ENCODE results near the gene SMPDL3B.

SMPDL3B gene

DNA sequence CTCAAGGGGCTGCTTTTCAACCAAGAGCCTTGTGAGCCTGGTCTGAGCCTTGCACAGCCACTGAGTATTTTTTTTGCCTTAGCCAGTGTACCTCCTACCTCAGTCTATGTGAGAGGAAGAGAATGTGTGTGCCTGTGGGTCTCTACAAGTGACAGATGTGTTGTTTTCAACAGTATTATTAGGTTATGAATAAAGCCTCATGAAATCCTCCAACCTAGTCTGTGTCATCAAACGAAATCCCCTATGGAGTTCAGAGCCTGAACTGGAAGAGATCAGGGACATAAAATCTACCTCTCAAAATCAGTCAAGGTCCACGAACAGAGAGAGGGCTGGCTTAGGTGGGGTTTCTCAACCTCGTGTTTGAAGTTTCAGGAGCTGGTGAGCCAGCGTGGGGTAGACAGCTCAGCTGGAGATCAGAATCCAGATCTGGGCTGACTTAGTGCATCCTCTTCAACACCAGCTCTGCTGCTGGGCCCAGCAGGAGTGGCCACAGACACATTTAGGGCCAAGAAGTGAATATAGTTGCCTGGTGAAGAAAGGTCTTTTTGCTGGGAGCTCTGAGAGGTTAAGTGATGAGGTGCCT lies 33.2 kb downstream of the SMPDL3B start:
- H3K4me3 ChIP-seq (ENCODE audit: low read length) = no peak overlapping the region
- TF ChIP-seq EZH2phosphoT487 (IDR thresholded peaks at IDR 0.05; ENCODE audit: borderline replicate concordance, low read length) = no peak
- TF ChIP-seq CTCF (IDR thresholded peaks at IDR 0.05; ENCODE audit: low read depth, low read length, poor library complexity, severe bottlenecking) = no peak
- H3F3A ChIP-seq (ENCODE audit: control insufficient read depth, insufficient read depth) = peaks cover 9% of the 10 kb centered on the region
- H3K27ac ChIP-seq (ENCODE audit: low read depth, low read length) = no peak overlapping the region
- H3K79me2 ChIP-seq (ENCODE audit: control insufficient read depth, low read length) = no peaks in the 10 kb centered on the region
- H3K4me1 ChIP-seq (ENCODE audit: control insufficient read depth, low read length) = no peaks in the 10 kb centered on the region
- no peaks in the 10 kb centered on the region for H3K9me3 ChIP-seq (ENCODE audit: control insufficient read depth, insufficient read depth, low read length)
- H3K27me3 ChIP-seq (ENCODE audit: control insufficient read depth, low read length) = no peaks in the 10 kb centered on the region
- H3K9me2 ChIP-seq (replicated peaks; ENCODE audit: control insufficient read depth, low read length) = no peaks in the 10 kb centered on the region
- H3K4me2 ChIP-seq (ENCODE audit: low read length) = no peak overlapping the region
- peaks cover 7% of the 10 kb centered on the region; the same call in 1 of the 2 replicates for H3K36me3 ChIP-seq (ENCODE audit: control insufficient read depth, low read length)
- H4K20me1 ChIP-seq (ENCODE audit: control insufficient read depth, insufficient read depth, low read depth, low read length) = no peaks in the 10 kb centered on the region

- H3K36me3 ChIP-seq (ENCODE audit: control insufficient read depth, low read length) = peaks cover 7% of the 10 kb centered on the region; the same call in 1 of the 2 replicates
- H3F3A ChIP-seq (ENCODE audit: control insufficient read depth, insufficient read depth) = peaks cover 9% of the 10 kb centered on the region
- H3K9me3 ChIP-seq (ENCODE audit: control insufficient read depth, insufficient read depth, low read length) = no peaks in the 10 kb centered on the region
- no peaks in the 10 kb centered on the region for H3K4me1 ChIP-seq (ENCODE audit: control insufficient read depth, low read length)
- no peaks in the 10 kb centered on the region for H4K20me1 ChIP-seq (ENCODE audit: control insufficient read depth, insufficient read depth, low read depth, low read length)
- H3K4me2 ChIP-seq (ENCODE audit: low read length) = no peak overlapping the region
- H3K27ac ChIP-seq (ENCODE audit: low read depth, low read length) = no peak overlapping the region
- no peaks in the 10 kb centered on the region for H3K27me3 ChIP-seq (ENCODE audit: control insufficient read depth, low read length)
- H3K4me3 ChIP-seq (ENCODE audit: low read length) = no peak overlapping the region
- no peak for TF ChIP-seq EZH2phosphoT487 (IDR thresholded peaks at IDR 0.05; ENCODE audit: borderline replicate concordance, low read length)
- no peak for TF ChIP-seq CTCF (IDR thresholded peaks at IDR 0.05; ENCODE audit: low read depth, low read length, poor library complexity, severe bottlenecking)
- no peaks in the 10 kb centered on the region for H3K9me2 ChIP-seq (replicated peaks; ENCODE audit: control insufficient read depth, low read length)
- no peaks in the 10 kb centered on the region for H3K79me2 ChIP-seq (ENCODE audit: control insufficient read depth, low read length)
Observed at GRCh38 chr1:27968692-27969091, 33.9 kb downstream of the SMPDL3B start.

DNA sequence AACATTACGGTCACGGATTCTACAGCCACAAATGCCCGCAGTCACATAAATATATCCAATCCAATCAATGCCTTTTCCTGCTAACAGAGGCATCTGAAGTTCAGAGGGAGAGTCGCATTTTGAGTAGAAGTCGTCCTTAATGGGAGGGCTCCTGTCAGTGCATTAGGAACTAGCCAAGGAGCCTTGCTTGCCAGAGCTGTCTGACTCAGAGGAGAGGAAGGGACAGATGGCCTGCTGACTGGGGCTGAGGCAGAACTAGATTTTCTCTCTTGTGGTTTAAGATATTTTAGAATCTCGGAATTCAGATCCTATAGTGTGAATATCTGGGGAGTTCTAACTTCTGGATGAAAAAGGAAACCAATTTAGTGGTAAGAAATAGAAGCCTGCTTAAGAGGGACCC lies 35.6 kb downstream of the SMPDL3B start:
- no peaks in the 10 kb centered on the region for H3K79me2 ChIP-seq (ENCODE audit: control insufficient read depth, low read length)
- peaks cover 9% of the 10 kb centered on the region for H3F3A ChIP-seq (ENCODE audit: control insufficient read depth, insufficient read depth)
- no peak overlapping the region for H3K27ac ChIP-seq (ENCODE audit: low read depth, low read length)
- TF ChIP-seq EZH2phosphoT487 (IDR thresholded peaks at IDR 0.05; ENCODE audit: borderline replicate concordance, low read length) = no peak
- no peak for TF ChIP-seq CTCF (IDR thresholded peaks at IDR 0.05; ENCODE audit: low read depth, low read length, poor library complexity, severe bottlenecking)
- H3K9me2 ChIP-seq (replicated peaks; ENCODE audit: control insufficient read depth, low read length) = no peaks in the 10 kb centered on the region
- H3K9me3 ChIP-seq (ENCODE audit: control insufficient read depth, insufficient read depth, low read length) = no peaks in the 10 kb centered on the region
- H3K4me2 ChIP-seq (ENCODE audit: low read length) = no peak overlapping the region
- no peaks in the 10 kb centered on the region for H3K4me1 ChIP-seq (ENCODE audit: control insufficient read depth, low read length)
- peaks cover 17% of the 10 kb centered on the region for H3K36me3 ChIP-seq (ENCODE audit: control insufficient read depth, low read length)
- H3K27me3 ChIP-seq (ENCODE audit: control insufficient read depth, low read length) = no peaks in the 10 kb centered on the region
- H3K4me3 ChIP-seq (ENCODE audit: low read length) = no peak overlapping the region
- no peaks in the 10 kb centered on the region for H4K20me1 ChIP-seq (ENCODE audit: control insufficient read depth, insufficient read depth, low read depth, low read length)
